WERI-Rb-1 (cell line): Measurements from ENCODE around the gene ANKS1A.

Source experiments
- DNase-seq: peaks from one replicate; pipeline ENCODE4 v3.0.0-alpha.2; 2020
- H3K27ac ChIP-seq: fragments of 250-450 bp; sonication (Bioruptor Pico); 2 replicates; pipeline ENCODE4 v1.5.1; 2020; ENCODE audit warnings: mild to moderate bottlenecking, moderate library complexity
- H3K27me3 ChIP-seq: fragments of 250-450 bp; sonication (Bioruptor Pico); 2 replicates; pipeline ENCODE4 v1.5.1; 2021; ENCODE audit warnings: mild to moderate bottlenecking, low read depth, moderate library complexity; ENCODE audit not compliant: insufficient read depth, severe bottlenecking
- H3K36me3 ChIP-seq: fragments of 250-450 bp; sonication (Bioruptor Pico); 2 replicates; pipeline ENCODE4 v1.5.1; 2020; ENCODE audit warnings: mild to moderate bottlenecking, moderate library complexity
- H3K4me3 ChIP-seq: 2 replicates; pipeline ENCODE4 v1.5.1; 2011; ENCODE audit warnings: low read depth, mild to moderate bottlenecking, control low read depth, low read length
- H3K9me3 ChIP-seq: fragments of 250-450 bp; sonication (Bioruptor Pico); 2 replicates; pipeline ENCODE4 v1.5.1; 2021; ENCODE audit warnings: mild to moderate bottlenecking, moderate library complexity; ENCODE audit not compliant: severe bottlenecking
- TF ChIP-seq, protein P1 (sequence below): IDR thresholded peaks from 2 replicates; pipeline ENCODE4 v1.5.1; 2011; ENCODE audit warnings: low read depth, mild to moderate bottlenecking, control low read depth, inconsistent platforms, low read length

The ANKS1A gene

DNA sequence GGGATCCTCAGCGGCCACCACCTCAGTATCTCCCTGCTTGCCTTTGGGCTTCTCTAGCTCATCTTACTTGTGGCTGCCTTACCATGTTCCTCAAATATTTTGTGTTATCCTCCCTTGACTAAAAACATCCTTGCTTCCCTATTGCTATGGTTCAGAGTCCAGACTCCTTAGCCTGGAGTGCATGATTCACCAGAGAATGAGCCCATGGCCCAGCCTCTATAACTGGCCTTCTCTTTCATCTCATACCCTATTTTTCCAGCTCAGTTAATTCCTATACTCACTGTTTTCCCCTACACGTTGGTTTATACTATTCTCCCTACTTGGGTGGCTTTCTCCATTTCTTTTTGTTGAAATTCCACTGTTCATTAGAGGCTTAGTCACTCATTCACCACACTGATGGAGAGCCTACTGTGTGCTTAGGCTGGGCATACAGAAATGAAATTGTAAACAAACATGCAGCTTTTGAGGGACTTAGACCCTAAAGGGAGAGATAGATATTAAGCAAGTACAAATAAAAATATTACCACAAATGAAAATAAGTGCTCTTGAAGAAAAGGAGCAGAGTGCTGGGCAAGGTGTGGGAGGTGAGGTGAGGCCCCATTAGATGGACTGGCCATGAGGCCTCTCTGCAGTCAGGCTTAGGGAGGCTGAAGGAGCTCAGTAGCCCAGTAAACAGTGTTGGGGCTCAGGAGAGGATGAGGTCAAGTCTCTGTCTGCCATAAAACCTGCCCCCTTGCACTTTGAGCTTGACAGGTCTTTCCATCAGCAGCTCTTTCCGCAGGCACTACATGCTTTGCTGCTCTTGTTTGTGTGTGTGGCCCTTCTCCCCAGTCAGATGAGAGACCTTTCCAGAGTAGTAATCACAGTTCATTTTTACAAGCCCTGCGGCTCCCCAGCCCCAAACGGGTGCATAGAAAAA lies 142.8 kb downstream of the ANKS1A start:
- no peaks in the 10 kb centered on the region for H3K9me3 ChIP-seq
- TF ChIP-seq, protein P1, sequence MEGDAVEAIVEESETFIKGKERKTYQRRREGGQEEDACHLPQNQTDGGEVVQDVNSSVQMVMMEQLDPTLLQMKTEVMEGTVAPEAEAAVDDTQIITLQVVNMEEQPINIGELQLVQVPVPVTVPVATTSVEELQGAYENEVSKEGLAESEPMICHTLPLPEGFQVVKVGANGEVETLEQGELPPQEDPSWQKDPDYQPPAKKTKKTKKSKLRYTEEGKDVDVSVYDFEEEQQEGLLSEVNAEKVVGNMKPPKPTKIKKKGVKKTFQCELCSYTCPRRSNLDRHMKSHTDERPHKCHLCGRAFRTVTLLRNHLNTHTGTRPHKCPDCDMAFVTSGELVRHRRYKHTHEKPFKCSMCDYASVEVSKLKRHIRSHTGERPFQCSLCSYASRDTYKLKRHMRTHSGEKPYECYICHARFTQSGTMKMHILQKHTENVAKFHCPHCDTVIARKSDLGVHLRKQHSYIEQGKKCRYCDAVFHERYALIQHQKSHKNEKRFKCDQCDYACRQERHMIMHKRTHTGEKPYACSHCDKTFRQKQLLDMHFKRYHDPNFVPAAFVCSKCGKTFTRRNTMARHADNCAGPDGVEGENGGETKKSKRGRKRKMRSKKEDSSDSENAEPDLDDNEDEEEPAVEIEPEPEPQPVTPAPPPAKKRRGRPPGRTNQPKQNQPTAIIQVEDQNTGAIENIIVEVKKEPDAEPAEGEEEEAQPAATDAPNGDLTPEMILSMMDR, result no peak
- H3K27me3 ChIP-seq, result no peaks in the 10 kb centered on the region
- peaks cover 5% of the 10 kb centered on the region for H3K36me3 ChIP-seq
- DNase-seq, result peak; percentile 5
- H3K27ac ChIP-seq, result no peak overlapping the region
- H3K4me3 ChIP-seq, result no peak overlapping the region

DNA sequence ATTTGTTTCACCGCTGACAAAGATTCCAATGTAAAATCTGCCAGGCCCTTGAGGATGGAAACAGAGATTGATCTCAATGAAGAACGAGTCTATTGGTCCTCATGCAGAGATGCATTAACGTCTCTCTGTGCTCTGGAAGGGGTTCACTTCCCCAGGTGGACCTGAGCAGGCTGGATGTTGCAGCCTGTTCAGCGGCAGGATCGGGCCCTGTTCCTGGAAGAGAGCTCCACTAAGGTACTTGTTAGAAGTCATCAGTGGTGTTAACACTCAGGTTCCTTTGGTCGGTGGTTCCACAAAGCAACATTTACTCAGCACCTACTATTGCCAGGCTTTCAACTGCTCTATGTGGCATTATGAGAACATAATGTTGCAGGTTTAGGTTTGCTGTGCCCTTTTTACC lies 144.6 kb downstream of the ANKS1A start:
- H3K4me3 ChIP-seq, result no peak overlapping the region
- no peak overlapping the region for H3K27ac ChIP-seq
- TF ChIP-seq, protein P1, result no peak
- no peak for DNase-seq
- H3K9me3 ChIP-seq, result no peaks in the 10 kb centered on the region
- H3K27me3 ChIP-seq, result no peaks in the 10 kb centered on the region
- peaks cover 4% of the 10 kb centered on the region for H3K36me3 ChIP-seq

DNA sequence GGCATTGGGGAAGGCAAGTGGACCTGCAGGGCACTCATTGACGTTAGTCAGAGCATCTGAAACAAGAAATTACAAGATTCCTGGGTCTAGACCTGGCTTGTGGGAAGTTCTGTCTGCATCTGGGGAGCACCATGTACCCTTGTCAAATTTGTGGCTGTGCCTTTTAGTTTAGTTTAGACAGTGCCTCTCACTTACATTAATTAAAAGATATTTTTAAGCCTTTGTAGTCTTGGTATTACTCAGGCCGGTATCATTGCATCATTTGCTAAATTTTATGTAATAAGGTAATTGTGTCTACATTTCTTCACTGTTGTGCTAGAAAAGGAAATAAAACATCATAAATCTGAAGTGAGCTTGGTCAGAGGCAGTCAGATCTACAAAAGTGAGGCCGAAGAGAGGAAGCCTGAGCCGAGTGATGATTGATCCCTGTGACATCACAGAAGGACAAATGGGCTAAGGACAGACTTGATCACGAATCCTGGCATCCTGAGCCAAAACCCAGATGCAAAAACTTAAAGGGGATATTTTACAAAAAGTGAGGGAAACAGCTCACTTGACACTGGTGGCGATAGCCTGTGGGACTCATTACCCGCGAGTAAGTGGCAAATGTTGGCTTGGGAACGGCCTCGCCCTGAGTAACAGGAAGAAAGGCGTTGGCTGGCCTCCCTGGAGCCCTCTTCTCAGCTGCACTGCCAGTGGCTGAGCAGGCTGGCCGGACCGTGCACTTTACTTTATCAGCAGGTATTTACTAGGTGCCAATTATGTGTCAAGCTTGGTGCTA lies 145.5 kb downstream of the ANKS1A start:
- no peak for DNase-seq
- Histone ChIP-seq H3K4me3 (no peak overlapping the region), H3K36me3 (peaks cover 9% of the 10 kb centered on the region), H3K27ac (no peak overlapping the region), H3K9me3 (no peaks in the 10 kb centered on the region), H3K27me3 (no peaks in the 10 kb centered on the region)
- TF ChIP-seq, protein P1, result no peak

DNA sequence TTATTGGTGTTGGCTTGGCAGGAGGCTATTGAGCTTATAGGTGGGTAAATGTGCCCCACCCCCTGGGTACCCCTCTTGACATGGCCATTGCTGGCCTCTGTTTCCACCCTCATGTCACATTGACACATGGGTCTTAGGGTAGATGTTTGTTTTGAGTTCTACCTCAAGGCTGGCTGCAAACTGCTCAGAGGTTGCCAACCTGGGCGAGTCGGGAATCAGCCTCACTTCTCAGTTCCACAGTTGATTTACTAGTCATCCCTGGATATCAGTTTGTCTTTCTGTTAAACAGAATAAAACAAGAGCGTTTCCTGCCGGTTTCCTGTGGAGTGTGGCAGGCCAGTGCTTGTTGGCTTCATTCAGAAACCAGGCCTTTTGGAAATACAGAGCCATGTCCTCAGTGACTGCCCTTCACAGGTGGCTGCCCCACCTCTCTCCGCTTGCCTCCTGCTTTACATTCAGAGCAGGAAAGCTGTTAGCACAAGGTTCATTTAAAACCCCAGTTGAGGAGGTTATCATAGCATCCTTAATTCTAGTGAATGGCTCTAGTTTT lies 146.5 kb downstream of the ANKS1A start:
- peaks cover 14% of the 10 kb centered on the region for H3K36me3 ChIP-seq
- DNase-seq, result no peak
- no peak overlapping the region for H3K27ac ChIP-seq
- TF ChIP-seq, protein P1, result no peak
- no peak overlapping the region for H3K4me3 ChIP-seq
- no peaks in the 10 kb centered on the region for H3K9me3 ChIP-seq
- no peaks in the 10 kb centered on the region for H3K27me3 ChIP-seq

DNA sequence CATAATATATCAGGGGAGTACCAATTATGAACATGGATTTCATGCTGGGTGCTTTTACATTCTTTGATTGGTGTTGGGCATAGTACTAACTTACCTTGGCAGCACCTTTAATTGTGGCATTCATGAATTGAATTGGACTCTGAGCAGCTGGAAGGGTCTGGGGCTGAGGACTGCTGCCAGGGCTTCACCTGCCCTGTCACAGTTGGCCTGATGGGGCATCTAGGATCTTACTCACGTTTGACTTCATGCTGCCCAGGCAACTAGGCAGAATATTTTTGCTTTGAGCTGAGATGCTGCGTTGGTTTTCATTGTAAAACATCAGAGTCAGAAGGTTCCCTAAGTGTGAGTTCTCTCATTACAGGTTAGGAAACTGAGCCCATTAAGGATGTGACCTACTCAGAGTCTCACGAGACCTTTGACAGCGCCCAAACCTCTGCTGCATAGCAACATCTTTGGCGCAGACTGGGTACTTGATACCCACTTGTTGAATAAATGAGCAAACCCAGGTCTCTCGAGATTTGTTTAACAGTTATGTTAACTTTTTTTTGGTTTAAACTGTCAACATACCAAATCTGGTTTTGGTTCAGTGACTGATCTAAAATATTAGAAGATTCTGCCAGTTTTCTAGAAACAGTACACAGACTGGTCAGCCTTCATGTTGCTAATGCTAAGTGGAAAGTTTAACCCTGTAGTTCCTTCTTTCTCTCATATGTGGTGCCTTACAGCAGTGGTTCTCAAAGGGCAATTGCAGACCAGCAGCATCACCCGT lies 147.2 kb downstream of the ANKS1A start:
- Histone ChIP-seq H3K4me3 (no peak overlapping the region), H3K27me3 (no peaks in the 10 kb centered on the region), H3K36me3 (peaks cover 16% of the 10 kb centered on the region), H3K27ac (no peak overlapping the region), H3K9me3 (no peaks in the 10 kb centered on the region)
- DNase-seq, result no peak
- TF ChIP-seq, protein P1, result no peak
